Measurements from ENCODE around the gene AGMO. TPM values are rescaled to one million over a fixed set of nuclear protein-coding genes. Genes with fewer than 3 reads are reported as not detected.

Gene AGMO
- polyA plus RNA-seq, 1 donor from 2014 or later = not detected

DNA sequence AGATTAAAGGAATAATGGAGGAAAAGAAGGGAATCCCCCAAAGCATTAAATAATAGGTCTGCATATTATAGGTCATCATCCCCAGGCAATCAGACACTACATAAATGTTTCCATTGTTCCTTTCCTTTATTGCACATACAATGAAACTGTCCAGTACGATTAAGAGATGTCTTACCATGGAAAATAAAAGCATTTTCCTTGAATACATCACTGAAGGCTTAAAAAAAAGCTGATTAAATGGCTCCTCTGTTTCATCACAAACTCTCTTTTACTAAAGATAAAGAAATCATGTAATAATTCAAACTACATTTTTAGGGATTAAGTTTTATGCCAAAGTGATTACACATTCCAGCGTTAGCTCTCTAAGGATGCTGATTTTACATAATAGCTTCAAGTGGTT lies 316.0 kb downstream of the AGMO start:
- no peaks in the 10 kb centered on the region for H3F3A ChIP-seq (ENCODE audit: insufficient read depth, low read length, poor library complexity, severe bottlenecking)

DNA sequence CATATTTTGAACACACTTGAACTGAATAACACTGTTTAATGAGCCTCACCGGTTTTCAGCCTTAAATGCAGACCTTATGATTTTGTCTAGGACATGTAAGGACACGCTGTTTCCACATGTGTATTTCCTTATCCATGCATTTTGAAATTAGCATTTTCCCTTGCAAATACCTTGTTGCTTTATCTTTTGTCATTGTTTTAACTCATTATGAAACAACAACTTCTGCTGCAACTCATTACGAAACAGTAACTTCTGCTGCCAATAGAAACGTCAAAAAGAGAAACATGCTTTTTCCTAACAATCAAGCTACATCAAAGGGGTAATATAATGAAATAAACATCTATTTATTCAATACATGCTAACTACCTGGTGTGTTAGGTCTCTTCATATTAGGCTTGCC lies 322.0 kb downstream of the AGMO start:
- H2AFZ ChIP-seq (ENCODE audit: low read depth, low read length) = no peak overlapping the region
- H3K36me3 ChIP-seq (ENCODE audit: insufficient read depth, low read length) = no peaks in the 10 kb centered on the region
- no peak overlapping the region for H3K4me2 ChIP-seq (ENCODE audit: low read length)
- no peaks in the 10 kb centered on the region for H3K27me3 ChIP-seq (ENCODE audit: insufficient read depth, low read depth, low read length)
- H3K9me3 ChIP-seq (ENCODE audit: low read length) = no peaks in the 10 kb centered on the region
- no peaks in the 10 kb centered on the region for H3F3A ChIP-seq (ENCODE audit: insufficient read depth, low read length, poor library complexity, severe bottlenecking)
- H3K9ac ChIP-seq (ENCODE audit: low read length) = no peak overlapping the region
- no peaks in the 10 kb centered on the region for H3K79me2 ChIP-seq (replicated peaks; ENCODE audit: insufficient read depth, low read length)
- TF ChIP-seq RAD21 (conservative IDR thresholded peaks at IDR 0.05) (no peak), EZH2 (IDR thresholded peaks at IDR 0.05; ENCODE audit: borderline replicate concordance, insufficient read depth, low read length, poor library complexity, severe bottlenecking) (no peak), EP300 (conservative IDR thresholded peaks at IDR 0.05; ENCODE audit: poor library complexity, severe bottlenecking) (no peak), TAF1 (IDR thresholded peaks at IDR 0.05; ENCODE audit: low read depth) (no peak), MXI1 (conservative IDR thresholded peaks at IDR 0.05; ENCODE audit: poor library complexity, severe bottlenecking) (no peak), SMC3 (conservative IDR thresholded peaks at IDR 0.05; ENCODE audit: poor library complexity) (no peak), POLR2AphosphoS5 (IDR thresholded peaks at IDR 0.05) (no peak)
- TF ChIP-seq, protein P1, sequence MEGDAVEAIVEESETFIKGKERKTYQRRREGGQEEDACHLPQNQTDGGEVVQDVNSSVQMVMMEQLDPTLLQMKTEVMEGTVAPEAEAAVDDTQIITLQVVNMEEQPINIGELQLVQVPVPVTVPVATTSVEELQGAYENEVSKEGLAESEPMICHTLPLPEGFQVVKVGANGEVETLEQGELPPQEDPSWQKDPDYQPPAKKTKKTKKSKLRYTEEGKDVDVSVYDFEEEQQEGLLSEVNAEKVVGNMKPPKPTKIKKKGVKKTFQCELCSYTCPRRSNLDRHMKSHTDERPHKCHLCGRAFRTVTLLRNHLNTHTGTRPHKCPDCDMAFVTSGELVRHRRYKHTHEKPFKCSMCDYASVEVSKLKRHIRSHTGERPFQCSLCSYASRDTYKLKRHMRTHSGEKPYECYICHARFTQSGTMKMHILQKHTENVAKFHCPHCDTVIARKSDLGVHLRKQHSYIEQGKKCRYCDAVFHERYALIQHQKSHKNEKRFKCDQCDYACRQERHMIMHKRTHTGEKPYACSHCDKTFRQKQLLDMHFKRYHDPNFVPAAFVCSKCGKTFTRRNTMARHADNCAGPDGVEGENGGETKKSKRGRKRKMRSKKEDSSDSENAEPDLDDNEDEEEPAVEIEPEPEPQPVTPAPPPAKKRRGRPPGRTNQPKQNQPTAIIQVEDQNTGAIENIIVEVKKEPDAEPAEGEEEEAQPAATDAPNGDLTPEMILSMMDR (IDR thresholded peaks at IDR 0.05; ENCODE audit: poor library complexity, severe bottlenecking) = no peak
- TF ChIP-seq, protein P2, sequence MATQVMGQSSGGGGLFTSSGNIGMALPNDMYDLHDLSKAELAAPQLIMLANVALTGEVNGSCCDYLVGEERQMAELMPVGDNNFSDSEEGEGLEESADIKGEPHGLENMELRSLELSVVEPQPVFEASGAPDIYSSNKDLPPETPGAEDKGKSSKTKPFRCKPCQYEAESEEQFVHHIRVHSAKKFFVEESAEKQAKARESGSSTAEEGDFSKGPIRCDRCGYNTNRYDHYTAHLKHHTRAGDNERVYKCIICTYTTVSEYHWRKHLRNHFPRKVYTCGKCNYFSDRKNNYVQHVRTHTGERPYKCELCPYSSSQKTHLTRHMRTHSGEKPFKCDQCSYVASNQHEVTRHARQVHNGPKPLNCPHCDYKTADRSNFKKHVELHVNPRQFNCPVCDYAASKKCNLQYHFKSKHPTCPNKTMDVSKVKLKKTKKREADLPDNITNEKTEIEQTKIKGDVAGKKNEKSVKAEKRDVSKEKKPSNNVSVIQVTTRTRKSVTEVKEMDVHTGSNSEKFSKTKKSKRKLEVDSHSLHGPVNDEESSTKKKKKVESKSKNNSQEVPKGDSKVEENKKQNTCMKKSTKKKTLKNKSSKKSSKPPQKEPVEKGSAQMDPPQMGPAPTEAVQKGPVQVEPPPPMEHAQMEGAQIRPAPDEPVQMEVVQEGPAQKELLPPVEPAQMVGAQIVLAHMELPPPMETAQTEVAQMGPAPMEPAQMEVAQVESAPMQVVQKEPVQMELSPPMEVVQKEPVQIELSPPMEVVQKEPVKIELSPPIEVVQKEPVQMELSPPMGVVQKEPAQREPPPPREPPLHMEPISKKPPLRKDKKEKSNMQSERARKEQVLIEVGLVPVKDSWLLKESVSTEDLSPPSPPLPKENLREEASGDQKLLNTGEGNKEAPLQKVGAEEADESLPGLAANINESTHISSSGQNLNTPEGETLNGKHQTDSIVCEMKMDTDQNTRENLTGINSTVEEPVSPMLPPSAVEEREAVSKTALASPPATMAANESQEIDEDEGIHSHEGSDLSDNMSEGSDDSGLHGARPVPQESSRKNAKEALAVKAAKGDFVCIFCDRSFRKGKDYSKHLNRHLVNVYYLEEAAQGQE (IDR thresholded peaks at IDR 0.05; ENCODE audit: borderline replicate concordance) = no peak
- H3K4me3 ChIP-seq (ENCODE audit: low read length) = no peak overlapping the region
- no peaks in the 10 kb centered on the region for H3K9me2 ChIP-seq (ENCODE audit: insufficient read depth, low read length)
- H3K27ac ChIP-seq (ENCODE audit: low read length) = no peak overlapping the region
- H4K20me1 ChIP-seq (ENCODE audit: insufficient read depth) = no peaks in the 10 kb centered on the region

More for the DNA sequence above, 316.0 kb downstream of the AGMO start:
- H3K9ac ChIP-seq (ENCODE audit: low read length) = no peak overlapping the region
- H3K79me2 ChIP-seq (replicated peaks; ENCODE audit: insufficient read depth, low read length) = no peaks in the 10 kb centered on the region
- no peak overlapping the region for H3K27ac ChIP-seq (ENCODE audit: low read length)
- no peaks in the 10 kb centered on the region for H3K27me3 ChIP-seq (ENCODE audit: insufficient read depth, low read depth, low read length)
- no peak overlapping the region for H2AFZ ChIP-seq (ENCODE audit: low read depth, low read length)
- no peak overlapping the region for H3K4me2 ChIP-seq (ENCODE audit: low read length)
- TF ChIP-seq EP300 (conservative IDR thresholded peaks at IDR 0.05; ENCODE audit: poor library complexity, severe bottlenecking) = no peak
- TF ChIP-seq TAF1 (IDR thresholded peaks at IDR 0.05; ENCODE audit: low read depth) = no peak
- no peak for TF ChIP-seq EZH2 (IDR thresholded peaks at IDR 0.05; ENCODE audit: borderline replicate concordance, insufficient read depth, low read length, poor library complexity, severe bottlenecking)
- TF ChIP-seq, protein P2 (IDR thresholded peaks at IDR 0.05; ENCODE audit: borderline replicate concordance) = no peak
- no peak for TF ChIP-seq RAD21 (conservative IDR thresholded peaks at IDR 0.05)
- TF ChIP-seq, protein P1 (IDR thresholded peaks at IDR 0.05; ENCODE audit: poor library complexity, severe bottlenecking) = no peak
- no peak for TF ChIP-seq SMC3 (conservative IDR thresholded peaks at IDR 0.05; ENCODE audit: poor library complexity)
- no peak for TF ChIP-seq MXI1 (conservative IDR thresholded peaks at IDR 0.05; ENCODE audit: poor library complexity, severe bottlenecking)
- TF ChIP-seq POLR2AphosphoS5 (IDR thresholded peaks at IDR 0.05) = no peak
- no peaks in the 10 kb centered on the region for H3K36me3 ChIP-seq (ENCODE audit: insufficient read depth, low read length)
- no peaks in the 10 kb centered on the region for H4K20me1 ChIP-seq (ENCODE audit: insufficient read depth)
- H3K4me3 ChIP-seq (ENCODE audit: low read length) = no peak overlapping the region
- H3K9me3 ChIP-seq (ENCODE audit: low read length) = no peaks in the 10 kb centered on the region
- H3K9me2 ChIP-seq (ENCODE audit: insufficient read depth, low read length) = no peaks in the 10 kb centered on the region

All from neural cell (in vitro differentiated cells).